NCI-H1436 treated with DMSO at 0.1 percent for 48 hours (cell line): ENCODE results near the gene LDB2.

Experiments
- DNase-seq: peaks from one replicate; lab custom pipeline; 2025; lab: John Stamatoyannopoulos, UW

Gene LDB2

GRCh38 chr4:16843831-16844508, 54.5 kb downstream of the LDB2 start:
- no peak for DNase-seq

- DNase-seq, result no peak
These were observed 60.1 kb downstream of the LDB2 start for GRCh38 chr4:16838226-16838875.

- DNase-seq, result no peak
These were observed 61.0 kb downstream of the LDB2 start for GRCh38 chr4:16837475-16837874.

- no peak for DNase-seq
These were observed 62.1 kb downstream of the LDB2 start for GRCh38 chr4:16836324-16836723.

- no peak for DNase-seq
These were observed 62.7 kb downstream of the LDB2 start for GRCh38 chr4:16835597-16836247.

- no peak for DNase-seq
These were observed 63.6 kb downstream of the LDB2 start for GRCh38 chr4:16834814-16835213.

GRCh38 chr4:16833722-16834121, 64.7 kb downstream of the LDB2 start:
- DNase-seq, result no peak

- no peak for DNase-seq
These were observed 68.4 kb downstream of the LDB2 start for GRCh38 chr4:16830081-16830480.

- DNase-seq, result no peak
These were observed 70.4 kb downstream of the LDB2 start for GRCh38 chr4:16827794-16828724.

GRCh38 chr4:16827045-16827444, 71.4 kb downstream of the LDB2 start:
- no peak for DNase-seq

GRCh38 chr4:16826406-16826910, 72.0 kb downstream of the LDB2 start:
- DNase-seq, result no peak

- DNase-seq, result no peak
These were observed 74.1 kb downstream of the LDB2 start for GRCh38 chr4:16824278-16824806.

GRCh38 chr4:16820329-16820728, 78.1 kb downstream of the LDB2 start:
- no peak for DNase-seq

- no peak for DNase-seq
These were observed 78.8 kb downstream of the LDB2 start for GRCh38 chr4:16819652-16820051.

GRCh38 chr4:16818005-16818404, 80.4 kb downstream of the LDB2 start:
- DNase-seq, result no peak

GRCh38 chr4:16817286-16817685, 81.2 kb downstream of the LDB2 start:
- DNase-seq, result no peak

- DNase-seq, result no peak
These were observed 84.1 kb downstream of the LDB2 start for GRCh38 chr4:16814361-16814760.

GRCh38 chr4:16812041-16812440, 86.4 kb downstream of the LDB2 start:
- no peak for DNase-seq

GRCh38 chr4:16809943-16810342, 88.5 kb downstream of the LDB2 start:
- DNase-seq, result no peak

- DNase-seq, result no peak
These were observed 89.4 kb downstream of the LDB2 start for GRCh38 chr4:16809064-16809463.

GRCh38 chr4:16807355-16807754, 91.1 kb downstream of the LDB2 start:
- no peak for DNase-seq

GRCh38 chr4:16804581-16804980, 93.9 kb downstream of the LDB2 start:
- no peak for DNase-seq
